Activated T-cell treated with anti-CD3 and anti-CD28 coated beads for 24 hours (primary cell): Measurements from ENCODE around the gene UBE2V1.
A peak's percentile ranks its signal among the peaks of the same experiment; 100 is the strongest.
"Not testable (repeated sequence)": the region's sequence is repeated elsewhere in the genome, so short reads cannot be mapped to it uniquely, and the experiment has no call there.

Source experiments
- DNase-seq: peaks from one replicate; pipeline ENCODE4 v3.0.0-alpha.2; 2020; ENCODE audit warnings: low read depth

The UBE2V1 gene

GRCh38 chr20:50112512-50113419 is at the start of gene UBE2V1:
UBE2V1 (minus strand) TSS chr20:50113150; CDS start chr20:50113128, 22 bp downstream.
- DNase-seq, result peak; percentile 83

DNA sequence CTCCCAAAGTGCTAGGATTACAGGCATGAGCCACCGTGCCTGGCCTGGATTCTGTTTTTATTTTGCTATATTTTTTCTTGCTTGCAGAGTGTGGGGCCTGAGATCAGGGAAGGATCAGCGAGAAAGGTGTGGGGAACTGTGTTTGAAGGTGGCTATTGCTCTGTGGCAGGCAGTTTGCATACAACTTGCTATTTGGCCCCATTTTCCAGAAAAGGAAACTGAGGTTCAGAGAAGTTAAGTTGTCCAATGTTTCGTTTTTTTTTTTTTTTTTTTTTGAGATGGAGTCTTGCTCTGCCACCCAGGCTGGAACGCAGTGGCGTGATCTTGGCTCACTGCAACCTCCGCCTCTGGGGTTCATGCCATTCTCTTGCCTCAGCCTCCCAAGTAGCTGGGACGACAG is 48.5 kb upstream of the UBE2V1 start:
- DNase-seq, result not testable (repeated sequence)

DNA sequence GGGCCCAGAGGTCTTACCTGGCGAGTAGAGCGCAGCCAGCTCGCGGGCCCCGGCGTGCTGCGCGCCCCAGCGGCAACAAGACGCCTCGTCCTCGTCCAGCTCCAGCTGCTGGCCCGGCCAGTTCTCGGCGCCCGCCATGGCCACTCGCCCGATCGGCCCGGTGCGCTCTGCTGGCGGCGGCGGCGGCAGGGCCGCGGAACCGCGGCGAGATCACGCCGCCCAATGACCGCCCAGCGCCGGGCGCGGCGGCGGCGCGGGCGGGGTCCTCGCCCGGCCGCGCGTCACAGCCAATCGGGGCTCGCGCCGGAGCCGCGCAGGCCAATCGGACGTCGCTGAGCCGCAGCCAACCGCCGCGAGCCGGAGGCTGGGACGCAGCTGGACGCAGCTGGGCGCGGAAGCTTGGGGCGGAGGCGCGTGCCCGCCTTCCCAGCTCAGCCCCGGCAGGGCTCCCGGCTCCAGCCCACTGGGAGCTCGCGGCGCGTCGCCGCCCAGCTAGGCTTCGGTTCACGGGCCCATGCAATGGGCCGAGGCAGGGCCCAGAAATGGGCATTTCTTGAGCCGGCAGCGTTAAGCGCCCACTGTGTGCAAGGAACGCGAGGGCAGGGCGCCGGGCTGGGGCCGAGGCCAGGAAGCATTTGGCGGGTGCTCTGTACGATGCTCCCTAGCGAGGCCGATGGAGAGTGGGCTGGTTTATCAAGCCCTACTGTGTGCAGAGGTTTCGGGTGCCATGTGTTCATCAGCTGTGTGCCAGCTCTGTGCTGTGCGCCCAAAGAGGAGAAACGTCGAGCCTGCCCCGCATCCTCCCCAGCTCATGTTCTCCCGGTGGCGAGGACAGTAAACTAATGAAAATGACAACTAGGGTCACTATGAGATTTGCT is 40.8 kb upstream of the UBE2V1 start, which contains the start of gene PEDS1:
TSS of gene PEDS1 (minus strand) at position 224 of the 878 bp plus-strand sequence. CDS start at position 138, 86 bp downstream.
- peak; percentile 81 for DNase-seq

DNA sequence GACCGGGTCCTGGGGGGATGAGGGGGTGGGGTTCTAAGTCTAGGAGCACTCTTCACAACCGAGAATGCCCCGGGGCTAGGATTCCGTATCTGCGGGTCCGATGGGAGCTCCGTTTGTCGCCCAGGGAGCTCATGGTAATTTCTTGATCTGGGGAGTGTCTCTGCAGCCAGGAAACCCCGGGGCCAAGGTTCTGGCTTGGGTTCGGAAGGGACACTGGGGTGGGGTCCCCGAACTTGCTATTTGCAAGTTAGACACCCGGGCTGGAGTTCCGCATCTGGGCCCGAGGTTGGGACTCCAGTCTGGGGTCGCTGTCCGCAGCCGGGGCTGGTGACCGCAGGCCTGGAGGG is 40.2 kb upstream of the UBE2V1 start:
- DNase-seq, result no peak

DNA sequence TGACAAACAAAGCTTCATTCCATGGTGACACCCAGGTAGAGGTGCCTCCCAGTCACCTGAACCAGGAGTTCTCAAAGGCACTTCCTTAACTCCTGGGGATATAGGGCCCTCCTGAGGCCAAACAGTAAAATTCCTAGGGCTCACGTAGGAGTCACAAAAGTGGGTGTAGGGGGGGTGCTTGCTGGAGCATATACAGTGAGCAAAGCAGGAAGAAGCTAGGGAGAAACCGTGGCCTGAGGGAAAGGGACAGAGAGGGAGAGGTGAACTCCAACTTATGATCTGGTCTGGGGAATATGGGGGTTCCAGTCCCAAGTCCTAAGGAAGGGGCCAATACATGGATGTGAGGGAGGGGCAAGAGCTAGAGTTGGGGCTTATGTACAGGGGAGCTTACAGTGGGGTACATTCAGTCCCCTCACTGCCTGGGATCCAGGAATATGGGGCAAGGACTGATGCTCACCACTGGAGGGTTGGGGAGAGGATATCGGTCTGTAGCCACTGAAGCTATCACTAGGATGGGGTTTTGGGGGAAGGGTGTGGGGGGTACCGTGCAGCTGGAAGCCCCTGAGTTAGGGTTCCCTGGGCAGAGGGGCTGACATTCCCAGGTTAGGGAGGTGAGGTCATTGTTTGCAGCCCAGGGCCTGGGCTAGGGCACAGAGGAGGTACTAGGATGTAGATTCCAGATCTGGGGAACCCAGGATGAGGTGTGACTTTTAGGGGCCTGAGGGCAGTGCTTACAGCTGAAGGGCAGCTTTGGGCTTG is 39.6 kb upstream of the UBE2V1 start:
- no peak for DNase-seq

DNA sequence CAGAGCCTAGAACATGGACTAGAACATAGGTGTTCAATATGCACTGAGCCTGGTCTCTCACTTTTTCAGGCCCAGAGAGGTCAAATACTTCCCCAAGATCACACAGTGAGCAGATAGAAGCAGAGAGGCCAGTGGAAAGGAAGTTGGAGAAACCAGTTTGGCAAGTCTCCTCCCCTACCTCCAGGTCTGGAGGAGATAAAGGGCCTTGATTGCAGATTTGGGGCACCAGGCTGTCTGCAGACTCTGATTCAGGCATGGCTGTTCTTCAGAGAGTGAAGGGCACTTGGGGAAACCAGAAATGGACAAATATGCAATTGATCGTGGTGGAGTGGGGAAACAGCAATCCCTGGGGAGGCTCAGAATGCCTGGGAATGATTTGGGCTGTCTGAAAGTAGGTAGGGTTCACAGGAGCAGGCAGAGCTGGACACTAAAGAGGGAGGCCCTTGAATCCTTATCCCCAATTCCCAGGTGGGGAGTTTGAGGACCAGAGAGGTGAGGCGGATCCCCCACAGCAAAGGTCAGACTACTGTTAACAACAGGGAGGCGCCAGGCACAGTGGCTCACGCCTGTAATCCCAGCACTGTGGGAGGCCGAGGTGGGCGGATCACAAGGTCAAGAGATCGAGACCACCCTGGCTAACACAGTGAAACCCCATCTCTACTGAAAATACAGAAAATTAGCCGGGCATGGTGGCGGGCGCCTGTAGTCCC is 38.2 kb upstream of the UBE2V1 start:
- no peak for DNase-seq

- DNase-seq, result no peak
Observed at GRCh38 chr20:50149481-50150254, 36.7 kb upstream of the UBE2V1 start.

GRCh38 chr20:50146732-50147662 is 34.0 kb upstream of the UBE2V1 start:
- DNase-seq, result peak; percentile 61

- no peak for DNase-seq
Observed at GRCh38 chr20:50146214-50146613, 33.3 kb upstream of the UBE2V1 start.

DNA sequence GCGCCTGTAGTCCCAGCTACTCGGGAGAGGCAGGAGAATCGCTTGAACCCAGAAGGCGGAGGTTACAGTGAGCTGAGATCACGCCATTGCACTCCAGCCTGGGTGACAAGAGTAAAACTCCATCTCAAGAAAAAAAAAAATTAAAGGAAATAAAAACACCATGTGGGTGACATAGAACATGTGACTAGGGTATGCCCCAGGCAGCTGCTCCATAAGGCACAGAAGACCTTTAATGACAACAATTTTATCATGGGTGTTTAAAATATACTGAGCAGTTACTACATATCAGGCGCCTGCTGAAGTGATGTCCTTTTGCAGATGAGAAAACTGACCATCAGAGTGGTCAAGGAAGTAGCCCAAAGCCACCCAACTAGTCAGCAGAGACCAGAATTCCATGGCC is 32.6 kb upstream of the UBE2V1 start:
- DNase-seq, result no peak

- no peak for DNase-seq
Observed at GRCh38 chr20:50144362-50144761, 31.4 kb upstream of the UBE2V1 start.

DNA sequence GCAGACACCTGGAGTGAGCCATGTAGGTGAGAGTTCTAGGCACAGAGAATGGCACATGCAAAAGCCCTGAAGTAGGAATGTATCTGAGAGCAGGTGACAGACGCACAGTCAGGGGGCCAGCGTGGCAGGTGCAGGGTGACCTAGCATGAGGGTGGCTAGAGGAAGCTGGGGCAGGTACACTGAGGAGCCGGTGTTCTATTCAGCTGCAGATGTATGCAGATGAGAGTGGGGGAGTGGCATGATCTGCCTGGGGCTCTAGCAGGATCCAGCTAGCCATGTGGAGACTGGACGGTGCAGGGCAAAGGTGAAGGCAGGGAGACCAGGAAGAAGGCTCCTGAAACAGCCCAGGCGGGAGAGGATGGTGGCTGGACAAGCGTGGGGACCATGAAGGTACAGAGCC is 29.9 kb upstream of the UBE2V1 start:
- no peak for DNase-seq

GRCh38 chr20:50141811-50142561 is 29.0 kb upstream of the UBE2V1 start:
- DNase-seq, result no peak

DNA sequence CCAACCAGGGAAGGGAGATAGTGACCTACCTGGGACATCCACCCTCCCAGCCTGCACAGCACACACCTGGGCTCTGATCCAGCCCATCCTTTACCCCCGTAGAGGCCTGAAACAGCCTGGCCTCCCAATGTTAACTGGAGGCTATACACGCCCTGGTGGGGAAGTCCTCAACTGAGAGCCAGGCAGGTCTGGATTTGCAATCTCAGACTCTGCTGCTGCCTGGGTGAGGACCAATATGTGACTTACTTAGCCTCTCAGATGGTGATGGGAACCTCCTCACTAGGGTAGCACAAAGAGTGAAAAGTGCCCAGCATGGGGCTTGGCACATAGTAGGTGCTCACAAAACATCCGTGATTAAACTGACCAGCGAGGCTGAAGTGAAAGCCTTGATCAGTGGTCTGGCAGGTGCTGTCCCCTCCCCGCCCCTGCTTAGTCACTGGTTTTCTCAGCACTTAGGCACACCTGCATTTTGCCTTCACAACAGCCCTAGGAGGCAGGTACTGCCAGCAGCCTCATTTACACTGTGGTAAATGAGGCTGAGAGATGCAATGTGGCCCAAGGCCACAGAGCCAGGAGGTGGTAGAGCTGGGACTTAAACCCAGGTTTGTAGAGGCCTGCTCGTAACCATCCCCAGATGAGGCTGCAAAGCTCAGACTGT is 28.2 kb upstream of the UBE2V1 start:
- DNase-seq, result no peak

DNA sequence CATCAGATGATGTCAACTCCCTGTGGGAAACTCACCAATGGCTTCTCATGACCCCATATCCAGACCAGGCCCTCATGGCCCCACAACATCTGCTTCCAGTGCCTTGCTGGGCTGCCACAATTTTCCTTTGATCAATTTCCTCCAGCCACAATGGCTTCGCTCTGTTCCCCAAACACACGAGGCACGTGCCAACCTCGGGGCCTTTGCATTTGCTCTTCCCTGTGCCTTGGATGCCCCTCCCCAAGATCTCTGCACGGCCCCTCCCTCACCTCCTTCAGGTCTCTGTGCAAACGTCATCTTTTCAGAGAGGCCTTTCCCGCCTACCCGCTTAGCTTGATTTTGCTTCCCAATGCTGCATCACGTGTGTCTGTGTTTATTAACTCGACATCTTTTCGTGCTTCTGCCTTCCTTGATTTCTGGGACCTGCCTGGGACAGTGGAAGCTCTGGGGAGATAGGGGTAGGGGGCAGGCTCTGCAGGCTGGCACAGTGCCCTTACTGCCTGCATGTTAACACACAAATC is 27.4 kb upstream of the UBE2V1 start:
- DNase-seq, result no peak

DNA sequence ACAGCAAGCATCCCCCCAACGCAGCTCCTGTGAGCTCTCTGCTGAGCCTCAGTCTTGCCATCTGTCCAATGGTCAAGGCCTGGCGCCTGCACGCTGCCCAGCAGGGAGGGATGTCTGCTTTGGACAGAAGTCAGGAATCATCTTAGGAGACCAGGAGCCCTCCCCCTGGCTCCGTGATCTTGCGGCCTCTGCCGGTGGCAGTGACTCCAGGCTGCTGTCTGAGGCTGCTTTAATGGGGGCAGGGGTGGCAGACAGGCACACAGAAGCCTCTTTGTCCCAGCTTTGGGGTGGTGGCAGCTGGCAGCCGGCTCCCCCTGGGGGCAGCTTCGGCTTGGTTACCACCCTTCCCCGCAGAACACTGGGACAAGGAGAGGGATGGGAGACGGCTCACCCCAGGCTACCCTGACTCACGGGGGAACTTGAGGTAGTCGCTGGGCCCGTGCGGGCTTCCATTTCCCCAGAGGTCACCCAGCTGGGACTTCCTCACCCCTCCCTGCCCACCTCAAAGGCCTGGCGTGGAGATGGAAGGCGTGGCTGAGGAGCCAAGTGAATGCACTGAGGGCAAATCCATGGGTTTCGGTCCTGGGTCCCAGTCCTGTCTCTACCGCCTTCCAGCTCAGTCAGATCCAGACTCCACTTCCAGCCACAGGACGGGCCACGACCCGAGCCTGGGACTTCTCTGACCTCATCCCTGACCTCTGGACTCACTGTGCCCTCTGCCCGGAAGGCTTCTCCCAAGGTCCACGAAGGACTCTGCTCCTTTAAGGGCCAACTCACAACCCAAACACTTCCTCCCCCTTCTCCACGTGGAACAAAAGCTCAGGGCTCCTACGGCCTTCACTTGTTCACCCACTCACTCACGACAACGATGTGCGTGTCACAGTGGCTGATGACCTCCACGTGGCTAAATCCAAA is 25.8 kb upstream of the UBE2V1 start:
- DNase-seq, result no peak

DNA sequence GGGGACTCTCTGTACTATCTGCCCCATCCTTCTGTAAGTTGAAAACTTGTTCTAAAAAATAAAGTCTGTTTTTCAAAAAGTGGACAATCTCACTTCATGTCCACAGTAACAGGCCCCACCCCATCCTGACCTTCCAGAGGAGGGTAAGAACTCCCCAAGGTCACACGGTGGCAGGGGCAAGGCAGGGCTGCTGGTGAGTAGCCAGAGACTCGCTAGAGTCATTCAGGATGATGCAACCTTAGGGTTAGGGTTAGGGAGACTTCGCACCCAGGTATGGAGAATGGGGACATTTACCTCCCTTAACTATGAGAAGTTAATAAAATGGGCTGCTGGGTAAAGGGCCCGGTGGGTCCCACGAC is 25.1 kb upstream of the UBE2V1 start:
- DNase-seq, result no peak
